Measurements from ENCODE around the gene ESPN. TPM values are rescaled to one million over a fixed set of nuclear protein-coding genes. Genes with fewer than 3 reads are reported as not detected.

The ESPN gene
- total and polyA plus RNA-seq, 2 of the 8 experiments (the other 6 are each of a cell fraction or from before 2014, with no cell fraction given) = 5.2 to 16.3 TPM

GRCh38 chr1:6505367-6506209, 81.0 kb downstream of the ESPN start:
- no peak overlapping the region for H2BK120ac ChIP-seq (replicated peaks; ENCODE audit: low read depth, low read length)
- peak overlapping the region; percentile 65 for H4K91ac ChIP-seq (replicated peaks; ENCODE audit: insufficient read length, low read length)
- no peak overlapping the region for H3K4me3 ChIP-seq (ENCODE audit: extremely low read depth in 1 of 4, insufficient read depth in 2 of 4, low read depth in 3 of 4, low read length in 4 of 4)
- H3K9me3 ChIP-seq (ENCODE audit: insufficient read depth in 2 of 2, low read depth in 1 of 2, low read length in 1 of 2) = no peaks in the 10 kb centered on the region
- no peak overlapping the region for H2AK5ac ChIP-seq (ENCODE audit: low read depth, low read length)
- H4K5ac ChIP-seq (ENCODE audit: insufficient read length, low read depth, low read length) = no peak overlapping the region
- H3K36me3 ChIP-seq (ENCODE audit: control insufficient read depth in 2 of 4, insufficient read depth in 4 of 4, low read length in 3 of 4) = no peaks in the 10 kb centered on the region
- no peak overlapping the region; the same call in 1 of the 2 replicates for H3K27ac ChIP-seq (ENCODE audit: low read depth, low read length)
- H3K79me2 ChIP-seq (ENCODE audit: control insufficient read depth in 1 of 2, insufficient read depth in 2 of 2, low read length in 2 of 2) = no peaks in the 10 kb centered on the region
- no peak overlapping the region; the same call in 1 of the 2 replicates for H4K8ac ChIP-seq (ENCODE audit: extremely low read depth, insufficient read depth, low read length)
- H3K23ac ChIP-seq (ENCODE audit: insufficient read length) = no peak overlapping the region
- no peak overlapping the region for H3K9ac ChIP-seq (replicated peaks in 1 of 4; ENCODE audit: extremely low read depth in 1 of 4, low read depth in 3 of 4, low read length in 3 of 4)
- H3K56ac ChIP-seq (replicated peaks; ENCODE audit: insufficient read length, low read depth, low read length) = no peak overlapping the region
- no peaks in the 10 kb centered on the region for H4K20me1 ChIP-seq (replicated peaks in 1 of 2; ENCODE audit: control insufficient read depth in 1 of 2, insufficient read depth in 2 of 2, low read length in 2 of 2)
- no peak overlapping the region for H3K4ac ChIP-seq (replicated peaks; ENCODE audit: insufficient read length, low read depth, low read length)
- no peak overlapping the region for H3K4me2 ChIP-seq (ENCODE audit: insufficient read depth in 1 of 2, low read depth in 2 of 2, low read length in 2 of 2)
- no peaks in the 10 kb centered on the region for H3K23me2 ChIP-seq (ENCODE audit: low read depth, low read length)
- no peak overlapping the region for H2BK5ac ChIP-seq (ENCODE audit: low read depth, low read length)
- TF ChIP-seq PHF8 (conservative IDR thresholded peaks at IDR 0.05; ENCODE audit: low read depth, low read length) = no peak
- ChIA-PET CTCF (ENCODE audit: partially characterized antibody) (interaction anchor here (0.6 to 10.2 kb wide), 6 partner anchors 8 to 94 kb away, joined by 3 to 107 read pairs (median 8); partner anchors contain the start of gene PLEKHG5), POLR2A (ENCODE audit: partially characterized antibody) (interaction anchor here (1.1 to 1.7 kb wide), 4 partner anchors 13 to 34 kb away, joined by 3 to 4 read pairs (median 4); partner anchors contain the start of gene PLEKHG5)
- H3K14ac ChIP-seq (ENCODE audit: insufficient read length) = no peak overlapping the region
- H3K79me1 ChIP-seq (ENCODE audit: low read depth, low read length) = no peaks in the 10 kb centered on the region; the same call in 1 of the 2 replicates
- DNase-seq (ENCODE audit: low read depth in 1 of 2, low spot score in 2 of 2) (no peak), FAIRE-seq (no peak)
- no peaks in the 10 kb centered on the region for H3K27me3 ChIP-seq (replicated peaks in 1 of 4; ENCODE audit: control insufficient read depth in 3 of 4, extremely low read depth in 1 of 4, insufficient read depth in 3 of 4, low read length in 3 of 4)
- H2BK20ac ChIP-seq (ENCODE audit: low read length) = no peak overlapping the region
- WGBS, 2 experiments (ENCODE audit: extremely low coverage in 1 of 2, insufficient coverage in 1 of 2, insufficient read length in 1 of 2, insufficient replicate concordance in 2 of 2, low coverage in 1 of 2, low lambda C conversion rate in 2 of 2, missing lambda C conversion rate in 1 of 2) = 89% methylated on average over 26 of the region's 31 CpGs; no CpG with 5 or more reads in 1 of the 2 experiments
- H3K18ac ChIP-seq (ENCODE audit: extremely low read depth, low read length) = no peak overlapping the region
- peak overlapping the region; percentile 61; the same call in 1 of the 2 replicates for H2BK15ac ChIP-seq (ENCODE audit: low read length)
- no peak overlapping the region; the same call in 1 of the 2 replicates for H2BK12ac ChIP-seq (ENCODE audit: low read depth, low read length)
- H2AFZ ChIP-seq (ENCODE audit: low read length) = no peak overlapping the region
- no peaks in the 10 kb centered on the region; a peak in 1 of 7 replicates for H3K4me1 ChIP-seq (replicated peaks in 1 of 4; ENCODE audit: control insufficient read depth in 3 of 4, insufficient read depth in 4 of 4, low read length in 3 of 4)

Measured in H1 (cell line).